ENCODE measurements around the gene DENND6B.
"Not testable (repeated sequence)": the region's sequence is repeated elsewhere in the genome, so short reads cannot be mapped to it uniquely, and the experiment has no call there.

Gene DENND6B

DNA sequence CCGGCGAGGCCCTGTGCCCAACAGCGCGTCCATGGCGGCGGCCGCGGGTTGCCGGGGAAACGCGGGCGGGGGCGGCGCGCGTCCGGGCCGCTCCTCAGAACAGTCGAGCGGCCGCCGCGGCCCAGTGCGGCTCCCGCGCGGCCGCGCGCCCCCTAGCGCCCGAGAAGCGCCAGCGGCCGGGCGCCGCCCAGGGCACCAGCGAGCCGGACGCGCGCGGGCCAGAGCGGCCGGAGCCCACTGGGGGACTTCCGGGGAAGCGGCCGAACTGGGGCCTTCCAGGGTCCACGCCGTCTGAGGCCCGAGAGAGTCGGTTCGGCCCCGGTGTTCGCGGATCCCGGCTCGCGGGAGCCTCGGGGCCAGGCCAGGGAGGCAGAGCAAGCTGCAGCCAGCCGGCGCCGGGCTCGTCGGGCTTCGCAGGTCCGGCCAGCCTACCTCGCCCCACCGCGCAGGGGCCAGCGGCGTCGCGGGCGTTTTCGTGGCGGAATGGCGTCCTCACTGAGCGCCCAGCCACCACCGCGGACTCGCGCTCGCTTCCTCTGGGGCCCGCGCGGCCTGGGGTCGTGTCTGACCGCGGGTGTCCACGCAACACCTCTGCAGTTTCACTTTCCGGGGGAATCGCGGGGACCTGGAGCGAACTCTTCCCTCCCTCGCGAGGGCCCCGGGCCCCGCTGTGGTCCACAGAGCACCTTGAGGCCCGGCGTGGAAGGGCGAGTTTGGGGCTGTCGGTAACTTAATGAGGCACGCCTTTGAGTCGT lies at the start of gene DENND6B:
Gene DENND6B, minus strand, starts transcription at position 57 of the 755 bp plus-strand sequence. Its CDS starts 24 bp downstream, at position 33.
- DNase-seq = peak; percentile 71

- no peak for DNase-seq
These were observed 49.4 kb upstream of the DENND6B start for GRCh38 chr22:50376085-50376651.

GRCh38 chr22:50371101-50371648 lies 44.4 kb upstream of the DENND6B start:
- DNase-seq = no peak

DNA sequence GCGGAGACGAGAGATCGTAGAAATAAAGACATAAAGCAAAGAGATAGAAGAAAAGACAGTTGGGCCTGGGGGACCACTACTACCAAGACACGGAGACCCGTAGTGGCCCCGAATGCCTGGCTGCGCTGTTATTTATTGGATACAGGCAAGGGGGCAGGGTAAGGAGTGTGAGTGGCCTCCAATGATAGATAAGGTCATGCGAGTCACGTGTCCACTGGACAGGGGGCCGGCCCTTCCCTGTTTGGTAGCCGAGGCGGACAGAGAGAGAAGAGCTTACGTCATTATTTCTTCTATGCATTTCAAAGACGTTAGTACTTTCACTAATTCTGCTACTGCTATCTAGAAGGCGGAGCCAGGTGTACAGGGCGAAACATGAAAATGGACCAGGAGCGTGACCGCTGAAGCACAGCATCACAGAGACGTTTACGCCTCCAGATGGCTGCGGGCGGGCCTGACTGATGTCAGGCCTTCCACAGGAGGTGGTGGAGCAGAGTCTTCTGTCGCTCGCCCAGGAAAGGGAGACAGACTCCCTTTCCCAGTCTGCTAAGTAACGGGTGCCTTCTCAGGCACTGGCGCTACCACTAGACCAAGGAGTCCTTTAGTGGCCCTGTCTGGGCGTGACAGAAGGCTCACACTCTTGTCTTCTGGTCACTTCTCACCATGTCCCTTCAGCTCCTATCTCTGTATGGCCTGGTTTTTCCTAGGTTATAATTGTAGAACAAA lies 41.1 kb upstream of the DENND6B start:
- DNase-seq = no peak

- DNase-seq = not testable (repeated sequence)
These were observed 37.0 kb upstream of the DENND6B start for GRCh38 chr22:50363803-50364194.

- DNase-seq = no peak
These were observed 36.5 kb upstream of the DENND6B start for GRCh38 chr22:50363166-50363802.

- DNase-seq = no peak
These were observed 34.9 kb upstream of the DENND6B start for GRCh38 chr22:50361688-50362087.

- DNase-seq = no peak
These were observed 34.4 kb upstream of the DENND6B start for GRCh38 chr22:50361222-50361621.

DNA sequence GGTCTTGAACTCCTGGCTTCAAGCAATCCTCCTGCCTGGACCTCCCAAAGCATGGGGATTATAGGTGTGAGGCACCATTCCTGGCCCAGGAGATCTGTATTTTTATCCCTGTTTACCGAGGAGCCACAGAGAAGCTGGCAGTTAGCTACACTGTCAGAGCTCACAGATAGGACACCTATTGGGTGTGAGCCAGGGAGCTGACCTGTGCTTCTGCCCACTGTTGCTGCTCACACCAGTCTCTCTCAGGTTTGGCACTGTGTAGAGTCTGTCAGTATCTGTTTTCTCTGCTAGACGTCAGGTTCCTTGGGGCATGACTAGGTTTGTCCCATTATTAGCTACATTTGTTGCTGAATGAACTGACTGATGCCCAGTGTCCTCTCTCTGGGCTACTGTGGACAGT lies 33.8 kb upstream of the DENND6B start:
- DNase-seq = no peak

GRCh38 chr22:50357756-50358155 lies 30.9 kb upstream of the DENND6B start:
- no peak for DNase-seq

DNA sequence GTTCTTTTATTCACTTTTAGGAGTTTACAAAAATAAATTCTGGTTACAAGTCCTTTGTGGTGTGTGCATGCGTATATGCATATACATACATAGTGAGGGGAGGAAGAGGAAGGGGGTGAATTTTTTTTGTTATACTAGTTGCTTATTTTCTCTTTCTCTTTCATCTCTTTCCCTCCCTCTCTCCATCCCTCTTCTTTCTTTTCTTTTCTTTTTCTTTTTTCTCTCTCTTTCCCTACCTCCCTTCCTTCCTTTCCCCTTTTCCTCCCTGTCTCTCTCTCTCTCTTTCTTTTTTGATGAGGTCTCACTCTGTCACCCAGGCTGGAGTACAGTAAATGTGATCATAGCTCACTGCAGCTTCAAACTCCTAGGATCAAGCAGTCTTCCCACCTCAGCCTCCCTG lies 30.4 kb upstream of the DENND6B start:
- no peak for DNase-seq

GRCh38 chr22:50356186-50356585 lies 29.4 kb upstream of the DENND6B start:
- no peak for DNase-seq

- DNase-seq = no peak
These were observed 21.2 kb upstream of the DENND6B start for GRCh38 chr22:50348058-50348457.

DNA sequence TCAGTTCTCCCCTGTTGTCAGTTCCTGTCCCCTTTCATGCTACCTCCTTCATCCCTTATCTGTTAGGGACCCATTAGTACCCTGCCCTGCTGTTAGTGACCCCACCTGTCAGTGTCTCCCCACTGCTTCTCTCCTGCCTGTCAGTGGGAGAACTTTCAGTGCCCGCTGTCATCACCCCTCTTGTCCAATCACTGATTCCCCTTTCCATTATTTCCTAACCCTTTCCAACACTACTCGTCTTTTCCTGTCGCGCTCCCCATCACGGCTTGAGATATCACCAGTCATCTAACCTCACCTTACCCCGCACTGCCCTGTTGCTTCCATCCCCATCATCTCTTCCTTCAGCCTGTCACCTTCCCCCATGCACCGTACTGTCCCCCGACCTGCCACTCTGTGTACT lies 20.3 kb upstream of the DENND6B start:
- DNase-seq = no peak

DNA sequence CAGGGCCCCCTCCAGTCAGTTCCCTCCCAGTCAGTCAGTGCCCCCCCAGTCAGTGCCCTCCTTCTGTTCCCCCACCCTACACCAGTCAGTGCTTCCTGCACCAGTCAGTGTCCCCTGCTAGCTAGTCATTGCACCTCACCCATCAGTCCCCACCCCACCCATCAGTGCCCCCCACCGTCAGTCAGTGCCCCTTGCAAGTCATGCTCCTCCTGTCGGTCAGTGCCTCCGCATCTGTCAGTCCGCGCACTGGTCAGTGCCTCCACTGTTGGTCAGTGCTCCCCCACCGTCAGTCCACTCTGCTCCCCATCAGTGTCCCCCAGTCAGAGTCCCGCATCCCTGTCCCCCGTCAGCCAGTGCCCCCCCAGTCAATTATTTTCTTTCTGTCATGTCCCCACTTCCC lies 19.7 kb upstream of the DENND6B start:
- no peak for DNase-seq

DNA sequence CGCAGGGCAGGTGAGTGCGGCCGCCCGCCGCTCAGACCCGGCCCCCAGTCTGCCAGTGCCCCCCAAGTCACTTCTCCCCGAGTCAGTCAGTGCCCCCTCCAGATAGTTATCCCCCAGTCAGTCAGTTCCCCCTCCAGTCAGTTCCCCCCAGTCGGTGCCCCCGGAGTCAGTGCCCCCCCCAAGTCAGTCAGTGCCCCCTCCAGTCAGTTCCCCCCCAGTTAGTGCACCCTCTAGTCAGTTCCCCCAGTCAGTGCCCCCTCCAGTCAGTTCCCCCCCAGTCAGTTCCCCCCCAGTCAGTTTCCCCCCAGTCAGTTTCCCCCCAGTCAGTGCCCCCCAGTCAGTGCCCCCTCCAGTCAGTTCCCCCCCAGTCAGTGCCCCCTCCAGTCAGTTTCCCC lies 16.7 kb upstream of the DENND6B start:
- DNase-seq = no peak

DNA sequence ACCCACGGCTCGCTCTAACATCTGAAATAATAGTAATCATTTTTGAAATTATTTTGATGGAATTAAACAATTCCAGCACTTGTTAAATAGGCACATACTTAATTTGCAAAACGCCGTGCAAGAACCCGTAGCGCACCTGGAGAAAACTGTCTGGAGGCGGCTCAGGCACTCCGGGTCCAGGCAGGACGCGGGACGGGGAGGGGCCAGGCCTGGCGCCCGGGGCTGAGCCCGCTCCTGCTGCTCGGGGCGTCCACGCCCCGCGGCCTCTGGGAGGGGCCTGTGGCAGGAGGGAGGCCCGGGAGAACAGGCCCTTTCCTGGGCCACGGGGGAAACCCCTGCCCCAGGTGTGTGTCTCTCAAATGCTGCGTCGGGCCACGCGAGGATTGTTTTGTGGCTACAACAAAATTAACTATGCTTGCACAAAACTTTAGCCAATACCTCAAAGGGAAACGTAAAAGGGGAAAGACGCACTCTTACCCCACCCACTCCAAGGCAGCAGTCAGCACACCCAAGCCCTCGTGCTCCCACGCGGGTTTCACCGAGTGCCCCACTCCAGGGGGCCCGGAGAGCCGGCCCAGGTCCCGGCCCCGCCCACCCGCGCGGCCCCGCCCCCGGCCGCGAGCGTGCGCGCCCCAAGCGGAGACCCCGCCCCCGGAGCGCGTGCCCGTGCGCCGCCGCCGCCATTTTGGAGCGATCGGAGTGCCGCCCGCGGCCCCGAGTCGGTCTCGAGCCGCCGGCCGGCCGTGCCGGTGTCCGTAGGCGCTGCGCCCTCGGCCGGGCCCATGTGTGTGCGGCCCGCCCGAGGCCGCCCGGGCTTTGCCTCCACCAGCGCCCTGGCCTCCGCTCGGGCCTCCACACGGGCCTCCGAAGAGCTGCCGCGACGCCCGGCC lies 16.1 kb upstream of the DENND6B start, which contains the start of gene PPP6R2:
Gene PPP6R2, plus strand, starts transcription at position 677 of the 890 bp plus-strand sequence. CDS start 50,582 bp downstream, outside the sequence.
- peak; percentile 79 for DNase-seq

- DNase-seq = peak; percentile 91
These were observed 15.3 kb upstream of the DENND6B start for GRCh38 chr22:50341977-50342650.

DNA sequence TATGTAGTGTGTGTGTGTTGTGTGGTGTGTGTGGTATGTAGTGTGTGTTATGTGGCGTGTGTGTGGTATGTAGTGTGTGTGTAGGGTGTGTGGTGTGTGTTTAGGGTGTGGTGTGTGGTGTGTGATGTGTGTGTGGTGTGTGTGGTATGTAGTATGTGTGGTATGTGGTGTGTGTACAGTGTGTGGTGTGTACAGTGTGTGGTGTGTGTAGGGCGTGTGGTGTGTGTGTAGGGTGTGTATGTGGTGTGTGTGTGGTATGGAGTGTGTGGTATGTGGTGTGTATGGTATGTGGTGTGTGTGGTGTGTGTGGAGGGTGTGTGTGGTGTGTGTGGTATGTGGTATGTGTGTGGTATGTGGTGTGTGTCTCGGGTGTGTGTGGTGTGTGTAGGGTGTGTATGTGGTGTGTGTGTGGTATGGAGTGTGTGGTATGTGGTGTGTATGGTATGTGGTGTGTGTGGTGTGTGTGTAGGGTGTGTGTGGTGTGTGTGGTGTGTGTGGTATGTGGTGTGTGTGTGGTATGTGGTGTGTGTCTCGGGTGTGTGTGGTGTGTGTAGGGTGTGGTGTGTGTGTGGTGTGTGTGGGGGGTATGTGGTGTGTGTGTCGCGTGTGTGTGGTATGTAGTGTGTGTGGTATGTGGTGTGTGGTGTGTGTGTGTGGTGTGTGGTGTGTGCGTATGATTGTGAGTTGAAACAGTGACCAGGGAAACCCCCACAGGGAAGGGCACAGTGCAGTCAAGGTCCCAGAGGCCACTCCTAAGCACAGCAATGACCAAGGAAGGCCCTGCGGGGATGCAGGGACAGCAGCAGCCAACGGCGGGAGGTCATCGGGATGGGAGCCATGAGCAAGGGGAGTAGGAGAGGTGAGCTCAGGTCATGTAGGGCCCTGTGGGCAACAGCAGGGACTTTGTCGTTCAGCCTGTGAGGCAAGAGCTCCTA lies 13.4 kb upstream of the DENND6B start:
- DNase-seq = peak; percentile 17

- DNase-seq = no peak
These were observed 12.1 kb upstream of the DENND6B start for GRCh38 chr22:50338860-50339462.

Measured in hematopoietic multipotent progenitor cell treated with erythropoietin and hydrocortisone succinate and interleukin-3 and kit ligand, for 8 days (in vitro differentiated cells).